HG03103 (cell line): ENCODE measurements around the gene FAM117B.
"Not testable (repeated sequence)": the region's sequence is repeated elsewhere in the genome, so short reads cannot be mapped to it uniquely, and the experiment has no call there.

Experiments used
- ATAC-seq: cut with Tn5 transposase; IDR thresholded peaks from one replicate; pipeline ENCODE4 v1.9.1; 2021; ENCODE audit warnings: low read depth; ENCODE audit not compliant: unreplicated experiment

FAM117B gene

GRCh38 chr2:202636213-202636513 is 1.4 kb downstream of the FAM117B start:
- no peak for ATAC-seq

GRCh38 chr2:202638721-202639120 is 4.0 kb downstream of the FAM117B start:
- ATAC-seq, result no peak

DNA sequence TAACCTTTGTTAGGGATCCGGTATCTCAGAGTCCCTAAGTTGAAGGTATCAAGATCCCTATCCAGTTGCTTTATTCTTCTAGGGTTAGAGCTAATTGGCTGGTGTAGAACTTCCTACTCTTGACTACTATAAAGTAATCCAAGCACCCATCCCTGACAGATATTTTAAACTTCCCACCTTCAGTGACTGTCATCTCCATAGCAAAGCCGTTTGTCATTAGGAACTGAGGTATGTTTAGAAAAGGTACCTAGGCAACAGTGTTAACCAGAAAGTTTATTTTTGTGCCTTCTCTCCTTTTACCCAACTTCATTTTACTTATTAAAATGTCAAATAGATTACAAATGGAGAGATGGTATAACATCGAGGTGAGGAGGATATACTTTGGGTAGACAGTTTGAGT is 4.5 kb downstream of the FAM117B start:
- no peak for ATAC-seq

DNA sequence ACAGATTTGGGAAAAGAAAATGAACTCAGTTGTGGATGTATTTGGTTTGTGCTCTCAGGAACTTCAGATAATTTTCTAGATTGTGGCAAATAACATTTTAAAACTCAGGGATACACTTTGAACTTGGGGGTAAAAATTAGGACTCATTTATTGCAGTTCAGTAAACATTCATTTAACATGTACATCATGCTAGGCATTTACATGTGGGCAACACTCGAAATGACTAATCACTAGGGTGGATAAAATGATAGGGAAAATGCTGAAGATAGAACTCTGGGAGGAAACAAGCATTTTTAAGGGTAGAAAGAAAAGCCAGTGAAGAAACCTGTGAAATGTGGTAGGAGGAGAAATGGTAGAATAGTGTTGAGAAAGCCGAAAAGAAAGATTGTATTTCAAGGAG is 7.8 kb downstream of the FAM117B start:
- no peak for ATAC-seq

DNA sequence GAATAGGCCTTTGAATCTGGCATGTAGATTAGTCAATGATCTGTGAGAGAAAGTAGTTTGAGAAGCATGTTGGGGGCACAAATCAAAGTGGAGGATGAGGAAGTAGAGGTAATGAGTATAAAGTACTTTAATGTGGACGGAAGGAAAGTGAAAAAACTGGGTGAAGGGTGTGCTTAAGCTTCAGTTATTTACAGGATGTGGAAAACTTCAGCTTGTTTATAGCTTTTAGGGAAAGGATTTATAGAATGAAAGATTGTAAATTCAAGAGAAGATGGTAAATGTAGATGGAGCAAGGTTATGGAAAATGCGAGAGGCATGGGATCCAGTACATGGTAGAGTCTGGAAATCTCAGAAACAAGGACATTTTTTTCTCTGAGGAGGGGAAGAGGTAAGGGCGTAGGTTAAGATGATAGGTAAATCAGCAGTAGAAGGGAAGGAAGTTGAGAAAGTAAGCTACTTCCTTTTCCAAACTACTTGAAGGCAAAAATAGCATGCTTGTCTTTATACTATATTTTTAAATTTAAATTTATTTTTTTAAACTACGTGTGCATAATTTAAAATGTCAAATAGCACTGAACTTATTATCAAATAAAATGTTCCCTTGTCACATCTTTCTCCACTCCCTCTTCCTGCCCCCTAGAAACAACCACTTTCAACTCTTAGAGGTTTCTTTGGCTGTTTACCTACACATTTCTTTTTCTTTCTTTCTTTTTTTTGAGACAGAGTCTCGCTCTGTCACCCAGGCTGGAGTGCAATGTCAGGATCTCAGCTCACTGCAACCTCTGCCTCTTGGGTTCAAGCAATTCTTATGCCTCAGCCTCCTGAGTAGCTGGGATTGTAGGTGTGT is 8.5 kb downstream of the FAM117B start:
- ATAC-seq, result no peak

- no peak for ATAC-seq
Observed at GRCh38 chr2:202652119-202652518, 17.4 kb downstream of the FAM117B start.

DNA sequence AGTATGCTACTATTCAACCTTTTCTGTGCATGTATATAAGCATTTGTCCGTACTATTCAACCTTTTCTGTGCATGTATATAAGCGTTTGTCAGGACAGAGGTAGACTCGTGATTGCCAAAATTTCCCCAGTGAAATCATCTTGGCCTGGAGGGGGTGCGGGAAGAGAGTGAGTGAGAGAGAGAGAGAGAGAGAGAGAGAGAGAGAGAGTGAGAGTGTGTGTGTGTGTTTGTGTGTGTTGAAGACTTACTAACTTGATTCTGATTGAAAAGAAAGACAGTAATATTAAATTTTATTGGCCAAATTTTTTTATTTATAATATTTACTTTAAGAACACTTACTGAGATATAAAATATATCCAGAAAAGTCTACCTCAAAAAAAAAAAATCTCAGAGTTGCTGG is 19.1 kb downstream of the FAM117B start:
- no peak for ATAC-seq

GRCh38 chr2:202657876-202658275 is 23.1 kb downstream of the FAM117B start:
- ATAC-seq, result no peak

DNA sequence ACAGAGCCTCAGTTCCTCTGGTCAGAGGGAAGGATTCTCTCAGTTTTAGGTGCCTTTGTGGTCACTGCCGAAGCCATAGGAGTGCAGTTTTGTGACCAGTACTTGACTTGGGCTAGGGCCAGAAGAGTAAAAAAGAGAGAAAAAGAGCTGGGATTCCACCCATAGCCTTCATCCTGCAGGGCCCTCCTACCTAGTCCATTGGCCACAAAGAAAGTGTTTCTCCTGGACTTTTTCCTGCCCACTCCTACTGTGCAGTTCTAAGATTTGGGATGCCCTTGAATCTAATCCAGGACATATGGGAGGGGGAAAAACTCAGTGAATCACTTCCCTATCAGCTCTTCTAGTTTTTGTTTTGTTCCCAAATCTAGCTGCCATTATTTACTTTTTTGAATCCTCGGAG is 26.0 kb downstream of the FAM117B start:
- no peak for ATAC-seq

DNA sequence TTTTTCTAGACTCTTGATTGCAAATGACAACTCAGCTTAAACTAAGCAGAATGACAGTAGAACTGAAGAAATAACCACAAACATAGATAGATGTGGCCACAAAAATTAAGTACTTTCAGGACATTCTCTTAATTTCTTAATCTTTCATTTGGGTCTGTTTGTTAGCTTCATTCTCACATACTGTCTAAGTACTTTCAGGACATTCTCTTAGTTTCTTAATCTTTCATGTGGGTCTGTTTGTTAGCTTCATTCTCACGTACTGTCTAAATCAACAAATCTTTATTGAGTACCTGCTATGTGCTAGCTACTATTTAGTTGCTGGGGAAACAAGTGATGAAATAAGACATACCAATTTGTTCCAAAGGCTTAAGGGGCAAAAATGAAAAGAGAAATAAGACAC is 35.1 kb downstream of the FAM117B start:
- ATAC-seq, result no peak

DNA sequence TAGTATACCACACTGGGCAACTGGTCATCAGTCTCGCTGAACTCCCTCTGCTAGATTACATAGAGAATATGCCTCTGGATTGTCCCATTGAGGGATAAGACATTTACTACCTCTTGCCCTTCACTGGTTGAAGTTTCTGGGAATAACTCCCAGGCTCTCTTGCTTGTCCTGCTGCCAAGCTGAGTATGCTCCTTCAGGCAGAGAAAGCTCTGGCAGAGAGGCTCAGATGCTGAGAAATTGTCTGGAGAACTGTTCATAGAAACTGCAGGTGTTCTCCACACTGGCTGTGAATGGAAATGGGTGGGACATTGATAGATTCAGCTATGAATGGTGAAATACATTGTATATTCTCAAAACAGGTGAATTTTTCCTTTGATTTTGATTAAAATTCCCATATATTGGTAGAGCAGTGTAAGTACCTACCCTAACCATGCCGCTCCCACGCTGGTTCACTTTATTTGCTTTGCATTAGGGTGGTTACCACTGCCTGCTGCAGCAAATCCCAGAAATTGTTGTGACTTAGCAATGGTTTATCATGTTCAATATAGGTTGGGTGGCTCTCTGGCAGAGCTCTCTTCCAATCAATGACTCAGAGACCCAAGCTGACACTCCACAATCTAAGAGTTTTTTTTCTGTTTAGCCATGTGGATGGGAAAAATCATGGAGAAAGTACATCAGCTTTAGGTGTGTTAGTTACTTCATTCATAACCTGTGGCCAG is 36.7 kb downstream of the FAM117B start:
- no peak for ATAC-seq

DNA sequence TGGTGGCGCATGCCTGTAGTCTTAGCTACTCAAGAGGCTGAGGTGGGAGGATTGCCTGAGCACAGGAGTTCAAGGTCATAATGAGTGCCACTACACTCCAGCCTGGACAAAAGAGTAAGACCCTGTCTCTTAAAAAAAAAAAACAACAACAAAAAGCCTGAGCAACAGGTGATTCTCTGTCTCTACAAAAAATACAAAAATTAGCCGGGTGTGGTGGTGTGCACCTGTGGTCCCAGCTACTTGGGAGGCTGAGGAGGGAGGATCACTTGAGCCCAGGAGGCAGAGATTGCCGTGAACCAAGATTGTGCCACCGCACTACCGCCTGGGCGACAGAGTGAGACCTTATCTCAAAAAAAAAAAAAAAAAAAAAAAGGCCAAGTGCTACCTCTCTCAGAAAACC is 40.3 kb downstream of the FAM117B start:
- not testable (repeated sequence) for ATAC-seq

DNA sequence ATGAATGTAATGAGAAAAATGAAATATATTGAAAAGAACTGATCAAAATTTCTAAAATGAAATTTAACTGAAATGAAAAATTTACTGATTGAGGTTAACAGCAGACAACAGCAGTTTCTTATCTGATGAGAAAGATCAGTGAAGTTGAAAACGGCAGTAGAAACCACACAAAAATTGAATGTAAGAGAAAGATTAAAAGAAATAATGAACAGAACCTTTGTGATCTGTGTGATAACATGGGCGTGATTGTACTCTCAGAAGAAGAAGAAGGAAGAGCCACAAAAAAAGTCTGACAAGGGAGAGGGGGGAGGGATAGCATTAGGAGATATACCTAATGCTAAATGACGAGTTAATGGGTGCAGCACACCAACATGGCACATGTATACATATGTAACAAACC is 45.2 kb downstream of the FAM117B start:
- ATAC-seq, result no peak

DNA sequence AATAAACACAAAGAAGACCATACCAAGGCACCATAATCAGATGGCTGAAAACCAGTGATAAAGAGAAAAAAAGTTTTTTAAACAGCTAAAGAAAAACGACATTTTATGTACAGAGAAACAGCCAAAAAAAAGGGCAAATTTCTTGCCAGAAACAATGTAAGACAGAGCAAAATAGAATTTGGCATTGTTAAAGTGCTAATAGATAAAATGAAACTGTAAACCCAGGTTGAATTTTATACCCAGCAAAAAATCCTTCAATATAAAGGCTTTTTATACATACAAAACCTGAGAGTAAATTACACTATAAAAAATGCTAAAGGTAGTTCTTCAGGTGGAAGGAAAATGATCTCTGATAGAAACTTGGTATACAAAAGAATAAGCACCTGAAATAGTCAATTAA is 45.7 kb downstream of the FAM117B start:
- no peak for ATAC-seq

DNA sequence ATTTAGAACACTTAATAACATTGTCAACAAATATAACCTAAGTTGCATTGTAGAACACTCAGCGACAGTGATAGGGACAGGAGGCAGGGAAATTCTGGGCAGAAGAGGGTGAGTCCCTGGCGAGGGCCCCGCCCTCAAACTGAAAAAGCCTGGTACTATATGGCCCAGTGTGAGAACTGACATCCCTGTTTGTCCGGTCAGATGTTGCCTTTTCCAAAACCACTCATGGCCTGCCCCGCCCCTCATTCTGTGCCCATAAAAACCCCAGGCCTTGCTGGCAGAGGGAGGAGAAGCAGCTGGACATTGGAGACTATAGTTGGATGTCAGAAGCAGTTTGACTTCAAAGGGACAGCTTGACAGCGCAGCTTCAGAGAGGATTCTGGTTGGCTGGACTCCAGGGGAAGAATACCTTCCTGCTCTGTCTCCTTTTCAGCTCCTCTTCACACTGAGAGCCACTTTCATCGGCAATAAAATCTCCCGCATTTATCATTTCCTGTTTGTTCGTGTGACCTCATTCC is 47.0 kb downstream of the FAM117B start:
- no peak for ATAC-seq

DNA sequence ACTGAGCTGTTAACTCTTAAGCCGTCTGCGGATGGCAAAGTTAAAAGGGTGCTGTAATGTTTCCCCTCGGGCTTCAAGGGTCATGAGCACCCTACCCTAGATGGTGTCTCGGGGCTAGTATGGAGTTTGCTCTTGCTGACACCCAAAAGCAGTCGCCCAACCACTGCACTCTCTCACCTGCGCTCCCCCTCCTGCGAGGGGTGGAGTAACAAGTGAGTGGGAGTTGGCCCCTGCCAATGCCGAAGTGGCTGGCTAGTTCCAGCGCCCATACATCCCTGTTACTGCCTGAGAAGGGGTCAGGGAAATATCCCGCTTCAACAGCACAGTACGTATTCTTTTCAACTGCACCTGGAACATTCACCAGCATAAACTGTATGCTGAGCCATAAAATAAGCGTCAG is 47.5 kb downstream of the FAM117B start:
- ATAC-seq, result no peak

DNA sequence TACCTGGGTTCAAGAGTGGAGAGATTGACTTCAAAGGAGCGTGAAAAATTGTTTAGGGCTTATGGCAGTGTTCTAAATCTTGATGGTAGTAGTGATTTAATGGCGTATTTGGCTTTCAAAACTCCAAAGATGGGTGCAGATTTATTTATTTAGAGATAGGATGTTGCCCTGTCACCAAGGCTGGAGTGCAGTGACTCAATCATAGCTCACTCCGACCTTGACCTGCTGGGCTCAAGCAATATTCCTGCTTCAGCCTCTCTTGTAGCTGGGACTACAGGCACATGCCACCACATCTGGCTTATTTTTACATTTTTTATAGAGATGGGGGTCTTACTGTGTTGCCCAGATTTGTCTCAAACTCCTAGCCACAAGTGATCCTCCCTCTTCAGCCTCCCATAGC is 52.5 kb downstream of the FAM117B start:
- ATAC-seq, result no peak

GRCh38 chr2:202689459-202689858 is 54.7 kb downstream of the FAM117B start:
- ATAC-seq, result no peak

- no peak for ATAC-seq
Observed at GRCh38 chr2:202689898-202690297, 55.1 kb downstream of the FAM117B start.

DNA sequence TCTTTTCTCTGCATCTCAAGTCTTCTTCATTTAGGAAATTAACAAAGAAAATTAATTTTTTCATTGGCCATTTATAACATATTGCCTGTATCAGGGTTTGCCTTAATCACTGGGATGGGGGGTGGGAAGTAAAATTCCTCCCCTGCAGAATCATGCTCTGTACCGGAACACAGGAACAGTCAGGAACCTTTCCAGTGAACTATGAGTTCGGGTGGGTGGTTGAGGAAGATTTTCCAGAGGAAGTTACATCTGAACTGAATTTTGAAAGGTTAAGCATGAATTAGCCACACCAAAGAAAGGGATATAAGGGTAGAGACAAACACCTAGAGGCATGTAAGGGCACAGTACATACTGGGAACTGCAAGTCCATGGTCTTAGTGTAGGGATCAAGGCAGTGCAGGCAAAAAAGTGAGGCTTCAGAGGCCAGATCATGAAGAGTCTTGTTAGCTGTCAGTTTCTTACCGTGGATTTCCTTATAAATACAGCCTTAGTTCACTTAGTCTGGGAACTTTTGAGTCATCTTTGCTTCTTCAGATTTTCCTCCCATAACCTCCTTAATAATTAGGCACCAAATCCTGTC is 55.6 kb downstream of the FAM117B start:
- no peak for ATAC-seq

DNA sequence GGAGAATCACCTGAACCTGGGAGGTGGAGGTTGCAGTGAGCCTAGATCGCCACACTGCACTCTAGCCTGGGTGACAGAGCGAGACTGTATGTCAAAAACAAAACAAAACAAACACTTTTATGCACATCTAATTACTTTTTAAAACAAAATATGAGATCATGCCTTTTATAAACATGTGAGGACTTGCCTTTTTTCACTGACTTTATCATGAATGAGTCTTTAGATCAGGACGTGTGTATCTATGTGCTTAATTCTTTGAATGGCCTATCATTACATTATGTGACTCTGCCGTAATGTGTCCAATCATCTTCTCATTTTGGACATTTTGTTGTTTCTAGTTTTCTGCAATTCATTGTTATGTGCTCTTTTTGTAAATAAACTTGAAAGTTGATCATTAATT is 58.7 kb downstream of the FAM117B start:
- no peak for ATAC-seq

DNA sequence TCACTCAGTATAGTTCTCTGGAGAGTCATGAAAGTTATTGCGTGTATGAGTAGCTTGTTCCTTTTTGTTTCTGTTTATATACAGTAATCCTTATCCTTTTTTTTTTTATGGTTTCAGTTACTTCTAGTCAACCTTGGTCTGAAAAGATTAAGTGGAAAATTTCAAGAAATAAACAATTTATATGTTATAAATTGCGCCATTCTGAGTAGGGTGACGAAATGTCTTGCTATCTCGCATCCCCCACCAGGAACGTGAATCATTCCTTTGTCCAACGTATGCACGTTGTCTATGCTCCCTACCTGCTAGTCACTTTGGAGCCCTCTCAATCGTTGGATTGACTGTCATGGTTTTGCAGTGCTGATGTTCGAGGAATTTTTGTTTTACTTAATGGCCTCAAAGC is 60.4 kb downstream of the FAM117B start:
- ATAC-seq, result no peak
